Coronary artery (tissue), 2 donors: ENCODE measurements around the gene ARL8A.

Source experiments
- DNase-seq: peaks from one replicate; pipeline ENCODE4 v3.0.0-alpha.2; 2017; ENCODE audit warnings: low spot score
- H3K27ac ChIP-seq, 2 donors: fragments of 200-600 bp; sonication (generic); one replicate each; pipeline ENCODE4 v1.5.1; 2016 to 2019
- H3K4me3 ChIP-seq: fragments of 200-600 bp; sonication (generic); 2 replicates; pipeline ENCODE4 v1.5.1; 2016; ENCODE audit warnings: mild to moderate bottlenecking, moderate library complexity
- CTCF ChIP-seq: fragments of 200-600 bp; sonication (generic); IDR thresholded peaks from one replicate; pipeline ENCODE4 v1.5.1; 2019; ENCODE audit warnings: antibody characterized with exemption

The ARL8A gene

GRCh38 chr1:202163281-202164270 lies 19.0 kb upstream of the ARL8A start:
- no peak for TF ChIP-seq CTCF

DNA sequence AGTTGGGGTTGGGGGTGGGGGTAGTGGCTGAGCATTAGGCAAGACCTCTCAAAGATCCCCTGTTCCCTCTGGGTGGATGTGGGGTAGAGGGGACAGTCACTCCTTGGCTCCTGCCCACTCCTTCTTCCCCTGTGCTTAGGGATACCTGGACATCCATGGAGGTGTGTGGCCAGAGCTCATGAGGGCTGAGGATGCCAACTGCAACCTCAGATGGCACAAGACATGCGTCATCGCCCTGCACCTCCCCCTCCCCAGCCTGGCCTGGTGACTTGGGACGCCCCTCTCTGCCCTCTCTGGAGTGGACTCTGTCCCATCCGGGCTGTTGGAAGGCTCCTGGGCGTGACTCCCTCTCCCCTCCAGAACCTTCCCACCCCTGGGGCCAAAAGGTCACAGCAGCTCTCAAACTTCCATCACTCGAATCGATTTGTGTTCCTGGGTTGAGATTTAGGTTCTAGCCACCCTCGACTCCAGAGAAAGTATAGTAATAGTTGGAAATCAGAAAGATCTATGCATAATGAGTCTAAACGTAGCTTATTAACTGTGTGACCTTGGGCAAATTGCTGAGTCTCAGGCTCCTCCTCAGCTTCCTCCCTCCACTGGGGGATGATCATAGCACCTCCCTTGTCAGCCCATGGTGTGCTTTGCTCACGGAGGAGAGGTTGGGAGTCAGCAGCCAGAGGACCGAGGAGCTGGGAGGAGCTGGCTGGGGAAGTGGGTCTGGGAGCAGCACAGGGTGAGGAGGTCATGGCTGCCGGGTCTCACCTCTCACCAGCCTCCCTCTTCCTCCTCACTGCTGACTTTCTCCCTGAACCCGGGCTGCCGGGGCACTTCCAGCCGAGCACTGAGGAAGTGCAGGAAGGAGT lies 18.1 kb upstream of the ARL8A start:
- Histone ChIP-seq H3K27ac (no peak overlapping the region), H3K4me3 (no peak overlapping the region)
- DNase-seq, result no peak
- TF ChIP-seq CTCF, result no peak

More at GRCh38 chr1:202163281-202164270, 19.0 kb upstream of the ARL8A start:
- DNase-seq, result no peak
- Histone ChIP-seq H3K4me3 (no peak overlapping the region), H3K27ac (no peak overlapping the region)

DNA sequence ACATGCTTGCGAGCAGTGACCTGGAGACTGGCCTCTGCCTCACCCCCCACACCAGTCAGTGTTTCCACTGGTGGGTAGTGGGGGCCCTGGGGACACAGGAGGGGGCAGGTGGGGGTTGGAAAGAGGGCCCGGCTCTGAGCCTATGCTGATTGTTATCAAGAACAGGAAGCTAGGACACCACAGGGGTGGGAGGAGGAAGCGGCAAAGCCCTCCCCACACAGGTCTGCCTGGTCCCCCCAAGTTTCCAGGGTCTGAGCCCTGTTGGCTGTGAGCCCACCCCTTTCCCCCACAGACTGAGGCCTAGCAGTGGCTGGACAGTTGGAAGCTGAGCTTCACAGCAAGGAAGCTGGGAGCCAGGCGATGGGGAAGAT lies 17.5 kb upstream of the ARL8A start:
- DNase-seq, result no peak
- TF ChIP-seq CTCF, result no peak
- Histone ChIP-seq H3K4me3 (no peak overlapping the region), H3K27ac (no peak overlapping the region)

DNA sequence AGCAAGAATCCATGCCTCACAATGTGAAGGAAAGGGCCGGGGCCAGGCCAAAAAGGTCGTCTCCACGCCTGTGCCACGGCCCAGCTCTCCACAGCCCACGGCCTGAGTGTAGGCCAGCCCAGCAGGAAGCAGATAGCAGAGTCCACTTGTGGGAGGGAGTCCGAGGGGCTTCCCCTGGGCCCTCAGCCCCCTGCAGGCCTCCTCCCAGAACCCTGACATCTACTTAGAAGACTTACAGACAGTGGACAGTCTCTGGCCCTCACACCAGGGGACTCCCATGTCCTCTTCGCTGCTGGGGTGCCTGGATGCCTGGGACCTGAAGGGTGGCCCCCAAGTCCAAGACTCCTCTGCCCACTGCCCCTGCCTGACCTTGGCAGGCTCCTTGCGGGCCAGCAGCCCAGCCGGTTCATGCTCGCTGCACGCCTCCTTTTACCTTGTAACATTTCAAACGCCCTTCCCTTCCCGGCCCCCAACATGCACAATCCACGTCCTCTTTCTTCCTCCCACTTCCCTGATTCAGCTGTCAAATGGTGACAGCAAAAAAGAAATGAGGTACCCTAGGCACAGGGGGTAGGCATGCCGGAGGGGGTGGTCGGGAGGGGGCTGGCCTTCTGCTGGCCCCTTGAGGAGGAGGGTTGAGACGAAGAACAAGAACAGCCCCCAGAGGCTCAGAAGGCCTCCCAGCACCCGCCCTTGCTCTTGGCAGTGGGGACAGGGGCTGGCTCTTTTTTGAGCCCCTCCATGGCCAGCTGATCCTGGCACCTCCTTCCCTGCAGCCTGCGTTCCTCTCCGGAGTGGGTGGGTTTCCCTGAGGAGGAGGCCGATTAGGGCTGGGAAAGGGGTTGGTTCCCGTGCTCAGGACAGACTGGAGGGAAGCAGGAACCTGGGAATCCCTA lies 16.9 kb upstream of the ARL8A start:
- H3K4me3 ChIP-seq, result no peak overlapping the region
- no peak for TF ChIP-seq CTCF
- no peak overlapping the region for H3K27ac ChIP-seq
- no peak for DNase-seq

DNA sequence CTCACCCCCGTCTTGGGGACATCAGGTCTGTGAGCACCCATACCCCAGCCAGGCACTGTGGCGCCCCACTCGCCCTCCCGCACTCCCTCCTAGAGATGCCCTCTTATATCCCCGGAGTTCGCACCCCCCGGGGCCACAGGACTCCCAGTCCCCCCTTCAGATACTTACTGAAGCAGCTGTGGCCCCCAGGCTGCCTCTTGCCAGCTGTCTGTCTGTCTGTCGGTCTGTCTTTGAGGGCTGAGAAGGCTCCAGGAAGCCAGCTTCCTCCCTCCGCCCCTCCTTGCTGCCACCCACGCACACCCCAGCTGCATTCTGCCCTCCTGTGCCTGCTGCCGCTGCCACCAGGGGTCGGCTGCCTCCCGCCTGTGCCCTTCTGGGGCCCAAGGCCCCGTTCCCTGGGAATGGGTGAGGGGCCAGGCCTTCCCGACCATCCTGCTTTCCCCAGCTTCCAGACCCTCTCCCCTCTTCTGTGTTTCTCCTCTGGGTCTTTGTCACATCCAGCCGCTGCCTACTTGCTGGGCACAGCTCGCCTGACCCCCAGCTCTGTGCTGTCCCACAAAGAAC lies 15.9 kb upstream of the ARL8A start, which contains the start of gene PTPN7:
Gene PTPN7, minus strand, starts transcription at position 226 of the 564 bp plus-strand sequence. CDS start 1,200 bp downstream, outside the sequence.
- H3K27ac ChIP-seq, result peak within 1 kb of the TSS in 1 of 2 donors; percentile 43
- DNase-seq, result no peak
- H3K4me3 ChIP-seq, result peak within 1 kb of the TSS; percentile 58
- TF ChIP-seq CTCF, result no peak
